H1 (cell line): ENCODE results near the gene AVPI1. TPM values are rescaled to one million over a fixed set of nuclear protein-coding genes. Genes with fewer than 3 reads are reported as not detected.

Experiments used
- BRCA1 ChIP-seq: IDR thresholded peaks from 2 replicates; pipeline ENCODE4 v1.6.1; 2012; ENCODE audit warnings: low read depth, low read length, improper control_type of control experiment
- EP300 ChIP-seq, 2 experiments: IDR thresholded peaks; 1 replicate in 1 of 2; 2 replicates in 1 of 2; pipeline ENCODE4 v1.6.1; 2011 to 2012; ENCODE audit warnings: low read depth in 2 of 2, low read length in 2 of 2, mild to moderate bottlenecking in 2 of 2, borderline replicate concordance in 1 of 2, inconsistent platforms in 1 of 2, moderate library complexity in 1 of 2
- TBP ChIP-seq: IDR thresholded peaks from 2 replicates; pipeline ENCODE4 v1.6.1; 2011; ENCODE audit warnings: low read depth, low read length, improper control_type of control experiment
- polyA plus RNA-seq, 7 experiments: library from polyadenylated mRNA; depleted of rRNA in 3 of 7; stranded (reverse) in 5 of 7; unstranded in 2 of 7; fragments of >200 nt in 5 of 7; fragments of 200-250 nt in 2 of 7; gene quantifications; 1 replicate in 5 of 7; 2 replicates in 1 of 7; 4 replicates in 1 of 7; pipeline versions ENCODE4 v1.2.1 to v1.2.3, GENCODE V29; 2011 to 2013; ENCODE audit warnings: missing spikeins in 2 of 7, mixed read lengths in 2 of 7
- total RNA-seq: library from RNA; stranded (reverse); fragmentation: NEBNext Ultra II Directional; extraction: Animal tissue kit (Norgen Biotek cat#: 25700); gene quantifications from 2 replicates; pipeline ENCODE4 v1.2.1, GENCODE V29; 2021

Gene AVPI1
- total and polyA plus RNA-seq, 2 of the 8 experiments (the other 6 are each of a cell fraction or from before 2014, with no cell fraction given): 9.0 to 13.5 TPM

- TF ChIP-seq EP300 (IDR thresholded peaks at IDR 0.05; ENCODE audit: borderline replicate concordance in 1 of 2, low read depth in 2 of 2, low read length in 2 of 2) (no peak), BRCA1 (no peak), TBP (0 out of 2 replicates have a peak, but pooled peaks have one; percentile 35)
These were observed 26.9 kb upstream of the AVPI1 start (continued) for GRCh38 chr10:97713826-97714400.
